Stomach smooth muscle (tissue), 2 donors: Measurements from ENCODE around the gene ABCB4.

Experiments used
- H3K27ac ChIP-seq: one replicate; pipeline ENCODE4 v1.7.0; 2013; ENCODE audit warnings: mild to moderate bottlenecking, low read length, inconsistent platforms
- H3K27me3 ChIP-seq, 2 donors: one replicate each; pipeline ENCODE4 v1.7.0; 2013; ENCODE audit warnings: low read length in 2 of 2; ENCODE audit not compliant: insufficient read depth in 2 of 2, control insufficient read depth in 1 of 2
- H3K36me3 ChIP-seq, 2 donors: one replicate each; pipeline ENCODE4 v1.7.0; 2013; ENCODE audit warnings: low read length in 2 of 2; ENCODE audit not compliant: control insufficient read depth in 2 of 2, insufficient read depth in 2 of 2
- H3K4me1 ChIP-seq: one replicate; pipeline ENCODE4 v1.7.0; 2013; ENCODE audit warnings: low read length; ENCODE audit not compliant: control insufficient read depth, insufficient read depth
- H3K4me3 ChIP-seq, 2 donors: one replicate each; pipeline ENCODE4 v1.7.0; 2013; ENCODE audit warnings: low read length in 2 of 2
- H3K9ac ChIP-seq, 2 donors: one replicate each; pipeline ENCODE4 v1.7.0; 2013; ENCODE audit warnings: low read length in 2 of 2, mild to moderate bottlenecking in 1 of 2
- H3K9me3 ChIP-seq, 2 donors: one replicate each; pipeline ENCODE4 v1.7.0; 2013; ENCODE audit warnings: low read length in 2 of 2; ENCODE audit not compliant: control insufficient read depth in 2 of 2
- donor health status: healthy.
- donor health status: Pancreatic carcinoma.

ABCB4 gene

GRCh38 chr7:87505557-87506245 is 30.2 kb upstream of the ABCB4 start:
- no peaks in the 10 kb centered on the region for H3K9me3 ChIP-seq
- no peak overlapping the region for H3K9ac ChIP-seq
- H3K27me3 ChIP-seq: no peaks in the 10 kb centered on the region
- no peak overlapping the region for H3K27ac ChIP-seq
- no peak overlapping the region for H3K4me3 ChIP-seq
- H3K4me1 ChIP-seq: no peaks in the 10 kb centered on the region
- H3K36me3 ChIP-seq: no peaks in the 10 kb centered on the region

- H3K9me3 ChIP-seq: no peaks in the 10 kb centered on the region
- H3K4me1 ChIP-seq: no peaks in the 10 kb centered on the region
- no peaks in the 10 kb centered on the region for H3K36me3 ChIP-seq
- H3K27ac ChIP-seq: no peak overlapping the region
- H3K27me3 ChIP-seq: no peaks in the 10 kb centered on the region
- no peak overlapping the region for H3K4me3 ChIP-seq
- H3K9ac ChIP-seq: no peak overlapping the region
Measured at GRCh38 chr7:87505122-87505521, 29.6 kb upstream of the ABCB4 start.

- no peaks in the 10 kb centered on the region for H3K4me1 ChIP-seq
- H3K27ac ChIP-seq: no peak overlapping the region
- H3K36me3 ChIP-seq: no peaks in the 10 kb centered on the region
- H3K9me3 ChIP-seq: no peaks in the 10 kb centered on the region
- no peaks in the 10 kb centered on the region for H3K27me3 ChIP-seq
- no peak overlapping the region for H3K4me3 ChIP-seq
- H3K9ac ChIP-seq: no peak overlapping the region
Measured at GRCh38 chr7:87499494-87499893, 24.0 kb upstream of the ABCB4 start.

- no peak overlapping the region for H3K27ac ChIP-seq
- no peaks in the 10 kb centered on the region for H3K27me3 ChIP-seq
Measured at GRCh38 chr7:87498893-87499292, 23.4 kb upstream of the ABCB4 start.

GRCh38 chr7:87497482-87497881 is 22.0 kb upstream of the ABCB4 start:
- H3K27ac ChIP-seq: no peak overlapping the region
- no peaks in the 10 kb centered on the region for H3K4me1 ChIP-seq
- no peaks in the 10 kb centered on the region for H3K27me3 ChIP-seq
- no peaks in the 10 kb centered on the region for H3K36me3 ChIP-seq
- no peak overlapping the region for H3K9ac ChIP-seq
- no peak overlapping the region for H3K4me3 ChIP-seq
- no peaks in the 10 kb centered on the region for H3K9me3 ChIP-seq

More at GRCh38 chr7:87498893-87499292, 23.4 kb upstream of the ABCB4 start:
- Histone ChIP-seq H3K36me3 (no peaks in the 10 kb centered on the region), H3K9me3 (no peaks in the 10 kb centered on the region), H3K4me3 (no peak overlapping the region), H3K9ac (no peak overlapping the region), H3K4me1 (no peaks in the 10 kb centered on the region)

- Histone ChIP-seq H3K27me3 (no peaks in the 10 kb centered on the region), H3K9ac (no peak overlapping the region), H3K36me3 (no peaks in the 10 kb centered on the region), H3K4me3 (no peak overlapping the region), H3K27ac (no peak overlapping the region), H3K9me3 (no peaks in the 10 kb centered on the region), H3K4me1 (no peaks in the 10 kb centered on the region)
Measured at GRCh38 chr7:87495366-87495765, 19.9 kb upstream of the ABCB4 start.

- no peak overlapping the region for H3K27ac ChIP-seq
- no peaks in the 10 kb centered on the region for H3K27me3 ChIP-seq
- no peaks in the 10 kb centered on the region for H3K36me3 ChIP-seq
- no peaks in the 10 kb centered on the region for H3K9me3 ChIP-seq
- H3K9ac ChIP-seq: no peak overlapping the region
- no peak overlapping the region for H3K4me3 ChIP-seq
- no peaks in the 10 kb centered on the region for H3K4me1 ChIP-seq
Measured at GRCh38 chr7:87494454-87494853, 19.0 kb upstream of the ABCB4 start.

- Histone ChIP-seq H3K27ac (no peak overlapping the region), H3K4me3 (no peak overlapping the region), H3K36me3 (no peaks in the 10 kb centered on the region), H3K9me3 (no peaks in the 10 kb centered on the region), H3K4me1 (no peaks in the 10 kb centered on the region), H3K27me3 (no peaks in the 10 kb centered on the region), H3K9ac (no peak overlapping the region)
Measured at GRCh38 chr7:87483131-87483530, 7.7 kb upstream of the ABCB4 start.

GRCh38 chr7:87482115-87482514 is 6.6 kb upstream of the ABCB4 start:
- H3K36me3 ChIP-seq: no peaks in the 10 kb centered on the region
- no peaks in the 10 kb centered on the region for H3K4me1 ChIP-seq
- no peak overlapping the region for H3K27ac ChIP-seq
- no peaks in the 10 kb centered on the region for H3K27me3 ChIP-seq
- no peaks in the 10 kb centered on the region for H3K9me3 ChIP-seq
- H3K9ac ChIP-seq: no peak overlapping the region
- H3K4me3 ChIP-seq: no peak overlapping the region

- H3K4me3 ChIP-seq: no peak overlapping the region
- H3K4me1 ChIP-seq: peaks cover under 1% of the 10 kb centered on the region
- H3K9me3 ChIP-seq: no peaks in the 10 kb centered on the region
- H3K9ac ChIP-seq: no peak overlapping the region
- H3K27ac ChIP-seq: no peak overlapping the region
- H3K27me3 ChIP-seq: no peaks in the 10 kb centered on the region
- H3K36me3 ChIP-seq: no peaks in the 10 kb centered on the region
Measured at GRCh38 chr7:87480386-87480785, 4.9 kb upstream of the ABCB4 start.

- H3K27ac ChIP-seq: no peak overlapping the region
- H3K4me3 ChIP-seq: no peak overlapping the region
- no peaks in the 10 kb centered on the region for H3K36me3 ChIP-seq
- H3K27me3 ChIP-seq: no peaks in the 10 kb centered on the region
- H3K9ac ChIP-seq: no peak overlapping the region
- peaks cover 4% of the 10 kb centered on the region for H3K4me1 ChIP-seq
- no peaks in the 10 kb centered on the region for H3K9me3 ChIP-seq
Measured at GRCh38 chr7:87479951-87480350, 4.5 kb upstream of the ABCB4 start.
